Colonic mucosa (tissue), 4 donors: Measurements from ENCODE around the gene ACTL6B. TPM values are rescaled to one million over a fixed set of nuclear protein-coding genes. Genes with fewer than 3 reads are reported as not detected.
A peak's percentile ranks its signal among the peaks of the same experiment; 100 is the strongest.

Source experiments
- DNase-seq: peaks from one replicate; pipeline ENCODE4 v3.0.0-alpha.2; 2020
- H3K27ac ChIP-seq: fragments of 200-600 bp; one replicate; pipeline ENCODE4 v1.8.0; 2021
- H3K27me3 ChIP-seq: fragments of 200-600 bp; one replicate; pipeline ENCODE4 v1.8.0; 2021
- H3K36me3 ChIP-seq: fragments of 200-600 bp; one replicate; pipeline ENCODE4 v1.8.0; 2021
- H3K4me1 ChIP-seq: fragments of 200-600 bp; one replicate; pipeline ENCODE4 v1.8.0; 2021; ENCODE audit warnings: mild to moderate bottlenecking
- H3K4me3 ChIP-seq: fragments of 200-600 bp; one replicate; pipeline ENCODE4 v1.8.0; 2021
- H3K9ac ChIP-seq, 2 donors: one replicate each; pipeline ENCODE4 v1.7.0; 2013; ENCODE audit warnings: control low read depth in 2 of 2, low read depth in 2 of 2, low read length in 2 of 2
- H3K9me3 ChIP-seq: fragments of 200-600 bp; one replicate; pipeline ENCODE4 v1.8.0; 2021
- intact Hi-C: fragments of 100-400 bp; cut with DNase I; formaldehyde crosslinking; loops from one replicate; pipeline ENCODE4 v1.14.1; 2022
- total RNA-seq, 2 donors: library from RNA; stranded (reverse); fragmentation: NEBNext Ultra II Directional in 1 of 2; extraction: Animal tissue kit (Norgen Biotek cat#: 25700) in 1 of 2; gene quantifications; one replicate each; pipeline ENCODE4 v1.2.1, GENCODE V29; 2021
- TF ChIP-seq, protein P1 (sequence below): fragments of 200-600 bp; IDR thresholded peaks from one replicate; pipeline ENCODE4 v1.8.0; 2022; ENCODE audit warnings: antibody characterized with exemption, mild to moderate bottlenecking
- donor health status: healthy.
- donor health status: DM: no; HTN: no; CAD: no.
- donor health status: DM: no; HTN: no; CAD: no.

Gene ACTL6B
- total RNA-seq, 2 donors from 2014 or later, result 0.29 TPM; not detected in 1

DNA sequence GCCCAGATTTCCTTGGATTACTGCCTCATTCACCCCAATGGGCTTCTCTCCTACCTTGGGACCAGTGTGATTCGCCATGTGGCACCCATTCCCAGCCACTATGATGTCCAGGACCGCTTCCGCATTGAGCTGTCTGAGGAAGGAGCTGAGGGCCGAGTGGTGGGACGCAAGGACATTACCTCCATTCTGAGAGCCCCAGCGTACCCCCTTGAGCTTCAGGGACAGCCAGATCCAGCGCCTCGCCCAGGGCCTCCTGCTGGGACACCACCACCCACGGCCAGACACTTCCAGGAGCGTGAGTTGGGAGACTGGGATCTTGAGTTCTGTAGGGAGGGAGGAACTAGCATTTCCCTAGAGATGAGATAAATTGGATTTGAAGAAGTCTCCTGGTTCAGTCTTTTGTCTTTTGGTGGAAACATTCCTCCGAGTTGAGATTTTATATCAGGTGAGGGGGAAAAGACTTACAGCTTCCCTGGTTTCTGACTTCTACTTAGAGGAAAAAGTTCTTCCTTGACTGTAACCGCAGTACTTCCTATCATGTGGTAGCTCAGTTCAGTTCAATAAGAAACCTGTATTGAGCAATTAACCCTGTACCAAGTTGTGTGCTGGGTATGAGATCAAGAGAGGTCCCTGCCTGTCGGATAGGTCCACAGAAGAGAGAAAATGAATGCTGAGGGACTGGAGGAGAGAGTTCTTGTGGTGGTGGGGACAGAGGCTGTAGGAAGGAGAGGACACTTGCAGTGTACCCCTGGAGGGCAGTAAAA lies 42.7 kb downstream of the ACTL6B start:
- Histone ChIP-seq H3K4me1 (no peaks in the 10 kb centered on the region), H3K4me3 (peak overlapping the region; percentile 71), H3K9me3 (no peaks in the 10 kb centered on the region), H3K36me3 (no peaks in the 10 kb centered on the region), H3K27me3 (no peaks in the 10 kb centered on the region), H3K9ac (peak overlapping the region in 1 of 2 donors; percentile 86), H3K27ac (no peak overlapping the region)
- TF ChIP-seq, protein P1, sequence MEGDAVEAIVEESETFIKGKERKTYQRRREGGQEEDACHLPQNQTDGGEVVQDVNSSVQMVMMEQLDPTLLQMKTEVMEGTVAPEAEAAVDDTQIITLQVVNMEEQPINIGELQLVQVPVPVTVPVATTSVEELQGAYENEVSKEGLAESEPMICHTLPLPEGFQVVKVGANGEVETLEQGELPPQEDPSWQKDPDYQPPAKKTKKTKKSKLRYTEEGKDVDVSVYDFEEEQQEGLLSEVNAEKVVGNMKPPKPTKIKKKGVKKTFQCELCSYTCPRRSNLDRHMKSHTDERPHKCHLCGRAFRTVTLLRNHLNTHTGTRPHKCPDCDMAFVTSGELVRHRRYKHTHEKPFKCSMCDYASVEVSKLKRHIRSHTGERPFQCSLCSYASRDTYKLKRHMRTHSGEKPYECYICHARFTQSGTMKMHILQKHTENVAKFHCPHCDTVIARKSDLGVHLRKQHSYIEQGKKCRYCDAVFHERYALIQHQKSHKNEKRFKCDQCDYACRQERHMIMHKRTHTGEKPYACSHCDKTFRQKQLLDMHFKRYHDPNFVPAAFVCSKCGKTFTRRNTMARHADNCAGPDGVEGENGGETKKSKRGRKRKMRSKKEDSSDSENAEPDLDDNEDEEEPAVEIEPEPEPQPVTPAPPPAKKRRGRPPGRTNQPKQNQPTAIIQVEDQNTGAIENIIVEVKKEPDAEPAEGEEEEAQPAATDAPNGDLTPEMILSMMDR, result no peak
- intact Hi-C loops, result no loop called here
- DNase-seq, result no peak

DNA sequence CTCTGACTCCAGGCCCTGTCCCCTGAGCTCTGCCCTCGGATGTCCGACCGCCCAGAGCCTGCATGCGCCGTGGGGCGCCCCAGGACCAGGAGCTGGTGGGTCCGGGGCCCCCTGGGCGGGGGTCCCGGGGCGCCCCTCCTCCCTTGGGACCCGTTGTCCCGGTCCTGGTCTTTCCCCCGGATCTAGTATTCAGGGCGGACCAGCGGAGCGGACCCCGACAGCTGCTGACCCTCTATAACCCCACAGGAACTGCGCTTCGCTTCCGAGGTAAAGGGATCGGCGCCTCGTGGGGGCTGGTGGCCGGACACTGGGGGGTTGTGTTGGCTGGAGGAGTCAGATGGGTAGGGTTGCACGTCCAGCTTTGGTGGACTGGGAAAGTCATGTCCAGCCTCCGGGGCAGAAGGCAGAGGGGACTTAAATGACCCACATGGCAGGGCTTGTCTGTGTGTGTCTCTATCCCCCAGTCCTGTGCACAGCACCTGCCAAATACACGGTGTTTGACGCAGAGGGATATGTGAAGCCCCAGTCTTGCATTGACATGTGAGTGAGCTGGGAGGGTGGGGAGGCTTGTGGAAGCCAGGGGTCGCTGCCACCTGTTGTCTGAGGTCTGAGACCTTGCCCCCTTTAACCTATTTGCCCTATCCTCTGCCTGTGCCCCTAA lies 43.4 kb downstream of the ACTL6B start:
- no peaks in the 10 kb centered on the region for H3K36me3 ChIP-seq
- peak; percentile 25 for DNase-seq
- H3K4me1 ChIP-seq, result no peaks in the 10 kb centered on the region
- H3K4me3 ChIP-seq, result peak overlapping the region; percentile 71
- TF ChIP-seq, protein P1, result no peak
- no peaks in the 10 kb centered on the region for H3K9me3 ChIP-seq
- intact Hi-C loops, result no loop called here
- H3K9ac ChIP-seq, result peak overlapping the region; percentile 69 to 86
- no peaks in the 10 kb centered on the region for H3K27me3 ChIP-seq
- H3K27ac ChIP-seq, result no peak overlapping the region

DNA sequence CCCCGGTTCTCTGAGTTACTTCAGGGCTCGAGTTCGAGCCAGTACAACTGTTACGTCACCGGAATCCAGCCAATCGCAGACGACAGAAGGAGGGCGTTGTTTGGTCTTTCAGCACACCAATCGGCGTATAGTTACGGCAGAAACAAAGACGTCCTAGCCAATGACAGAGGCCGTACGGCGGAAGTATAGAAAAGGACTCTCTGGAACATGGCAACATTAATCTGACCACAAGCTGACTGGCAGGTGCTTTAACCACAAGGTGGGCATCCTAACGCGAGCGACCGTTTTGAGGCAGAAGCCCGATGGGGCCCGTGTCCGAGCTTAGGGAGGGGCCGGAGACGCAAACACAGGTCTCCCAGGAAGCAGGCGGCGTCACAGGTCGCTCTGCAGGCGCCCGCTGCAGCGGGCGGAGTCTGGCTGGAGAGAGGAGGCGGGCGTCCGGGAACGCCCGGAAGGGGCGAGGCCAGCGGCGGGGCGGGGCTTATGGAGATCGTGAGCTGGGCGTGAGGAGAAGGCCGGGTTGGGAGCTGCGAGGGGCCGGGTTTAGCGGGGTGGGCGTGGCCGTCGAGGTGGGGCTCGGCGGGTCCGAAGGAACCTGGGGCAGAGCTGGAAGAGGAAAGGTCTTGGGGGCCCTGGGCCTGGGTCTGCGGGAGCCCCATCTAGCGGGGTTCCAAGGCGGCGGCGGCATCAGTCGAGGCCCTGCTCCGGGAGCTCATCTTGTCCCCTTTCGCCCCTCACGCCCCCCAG lies 44.1 kb downstream of the ACTL6B start, which contains the start of gene MOSPD3:
Gene MOSPD3, plus strand, starts transcription at position 558 of the 747 bp plus-strand sequence. CDS start 252 bp downstream, outside the sequence.
- TF ChIP-seq, protein P1, result no peak
- intact Hi-C loops, result no loop called here
- Histone ChIP-seq H3K9me3 (no peaks in the 10 kb centered on the region), H3K27ac (peak within 1 kb of the TSS; percentile 89), H3K9ac (peak within 1 kb of the TSS; percentile 69 to 86), H3K36me3 (no peaks in the 10 kb centered on the region), H3K4me3 (peak within 1 kb of the TSS; percentile 71), H3K27me3 (no peaks in the 10 kb centered on the region), H3K4me1 (no peaks in the 10 kb centered on the region)
- DNase-seq, result peak; percentile 100

DNA sequence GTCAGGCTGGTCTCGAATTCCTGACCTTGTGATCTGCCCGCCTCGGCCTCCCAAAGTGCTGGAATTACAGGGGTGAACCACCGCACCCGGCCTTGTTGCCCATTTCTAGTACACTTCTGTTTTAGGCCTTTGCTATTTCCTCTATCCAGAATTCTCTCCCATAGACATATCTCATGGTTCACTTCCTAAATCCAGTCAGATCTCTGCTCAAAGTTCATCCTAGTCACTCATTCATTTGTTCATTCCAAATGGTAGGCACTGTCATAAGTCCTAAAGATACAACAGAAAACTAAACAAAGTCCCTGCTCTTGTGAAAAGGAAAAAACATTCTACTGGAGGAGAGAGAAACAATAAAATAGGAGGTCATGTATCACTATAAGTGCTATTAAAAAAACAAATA lies 46.3 kb downstream of the ACTL6B start:
- no peak for DNase-seq
- H3K27me3 ChIP-seq, result no peaks in the 10 kb centered on the region
- intact Hi-C loops, result loop anchor here (10.0 kb wide), 1 partner anchor 65 kb away; the partner anchor contains the start of gene GNB2
- H3K27ac ChIP-seq, result no peak overlapping the region
- no peak overlapping the region for H3K4me3 ChIP-seq
- TF ChIP-seq, protein P1, result no peak
- peaks cover 3% of the 10 kb centered on the region for H3K4me1 ChIP-seq
- H3K9ac ChIP-seq, result no peak overlapping the region
- no peaks in the 10 kb centered on the region for H3K9me3 ChIP-seq
- no peaks in the 10 kb centered on the region for H3K36me3 ChIP-seq

DNA sequence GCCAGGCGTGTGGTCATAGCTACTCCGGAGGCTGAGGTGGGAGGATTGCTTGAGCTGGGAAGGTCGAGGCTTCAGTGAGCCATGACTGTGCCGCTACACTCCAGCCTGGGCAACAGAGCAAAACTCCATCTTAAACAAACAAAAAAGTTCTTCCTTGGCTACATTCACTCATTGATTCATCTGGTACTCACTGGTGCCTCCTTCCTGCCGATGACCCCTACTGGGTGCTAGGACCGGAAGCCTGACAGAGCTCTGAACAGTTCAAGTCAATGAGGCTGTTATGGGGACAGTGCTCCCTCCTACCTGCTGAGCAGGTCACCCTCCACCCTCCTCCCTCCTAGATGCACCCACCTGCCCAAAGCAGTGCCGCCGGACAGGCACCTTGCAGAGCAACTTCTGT lies 49.1 kb downstream of the ACTL6B start:
- H3K27me3 ChIP-seq, result no peaks in the 10 kb centered on the region
- H3K9ac ChIP-seq, result no peak overlapping the region
- TF ChIP-seq, protein P1, result no peak
- H3K36me3 ChIP-seq, result no peaks in the 10 kb centered on the region
- H3K4me1 ChIP-seq, result peaks cover 5% of the 10 kb centered on the region
- intact Hi-C loops, result loop anchor here (10.0 kb wide), 1 partner anchor 68 kb away; the partner anchor contains the start of gene GNB2
- no peak overlapping the region for H3K27ac ChIP-seq
- H3K4me3 ChIP-seq, result no peak overlapping the region
- no peak for DNase-seq
- no peaks in the 10 kb centered on the region for H3K9me3 ChIP-seq
